Neural progenitor cell (in vitro differentiated cells): ENCODE data around the gene INSR. TPM values are rescaled to one million over a fixed set of nuclear protein-coding genes. Genes with fewer than 3 reads are reported as not detected.

Source experiments
- DNase-seq: peaks from one replicate; pipeline ENCODE4 v3.0.0-alpha.2; 2016; ENCODE audit warnings: low spot score
- H2AFZ ChIP-seq: fragments of 200-600 bp; sonication (generic); replicated peaks from 2 replicates; pipeline ENCODE4 v1.6.1; 2016; ENCODE audit warnings: antibody characterized with exemption
- H3F3A ChIP-seq: fragments of 200-600 bp; sonication (generic); 2 replicates; pipeline ENCODE4 v1.6.1; 2016; ENCODE audit warnings: antibody characterized with exemption, low read depth
- H3K27ac ChIP-seq: fragments of 200-600 bp; sonication (generic); 2 replicates; pipeline ENCODE4 v1.5.1; 2016; ENCODE audit warnings: mild to moderate bottlenecking
- H3K27me3 ChIP-seq: fragments of 200-600 bp; sonication (generic); 2 replicates; pipeline ENCODE4 v1.6.1; 2016; ENCODE audit warnings: mild to moderate bottlenecking, moderate library complexity
- H3K36me3 ChIP-seq: fragments of 200-600 bp; sonication (generic); 2 replicates; pipeline ENCODE4 v1.5.1; 2016
- H3K4me1 ChIP-seq: fragments of 200-600 bp; sonication (generic); 2 replicates; pipeline ENCODE4 v1.6.1; 2016; ENCODE audit warnings: mixed run types
- H3K4me2 ChIP-seq: fragments of 200-600 bp; sonication (generic); 2 replicates; pipeline ENCODE4 v1.6.1; 2016
- H3K4me3 ChIP-seq: fragments of 200-600 bp; sonication (generic); 2 replicates; pipeline ENCODE4 v1.5.1; 2016
- H3K79me2 ChIP-seq: fragments of 200-600 bp; sonication (generic); 2 replicates; pipeline ENCODE4 v1.6.1; 2016; ENCODE audit warnings: low read depth
- H3K9ac ChIP-seq: fragments of 200-600 bp; sonication (generic); 2 replicates; pipeline ENCODE4 v1.6.1; 2016
- H3K9me3 ChIP-seq: fragments of 200-600 bp; sonication (generic); 2 replicates; pipeline ENCODE4 v1.5.1; 2016; ENCODE audit warnings: low read depth
- H4K20me1 ChIP-seq: fragments of 200-600 bp; sonication (generic); 2 replicates; pipeline ENCODE4 v1.6.1; 2016; ENCODE audit warnings: low read depth
- H3K27ac Mint-ChIP-seq: 3 replicates; pipeline ENCODE4 v1.8.0; 2021; ENCODE audit warnings: mixed read lengths
- H3K27me3 Mint-ChIP-seq: 2 replicates; pipeline ENCODE4 v1.8.0; 2022; ENCODE audit warnings: low read depth, mild to moderate bottlenecking, inconsistent platforms, moderate library complexity, mixed read lengths; ENCODE audit not compliant: insufficient read depth
- H3K36me3 Mint-ChIP-seq: 3 replicates; pipeline ENCODE4 v1.8.0; 2021; ENCODE audit warnings: mixed read lengths
- H3K4me1 Mint-ChIP-seq: 3 replicates; pipeline ENCODE4 v1.8.0; 2021; ENCODE audit warnings: mixed read lengths
- H3K4me3 Mint-ChIP-seq: 3 replicates; pipeline ENCODE4 v1.8.0; 2021; ENCODE audit warnings: mild to moderate bottlenecking, moderate library complexity, mixed read lengths
- H3K9me3 Mint-ChIP-seq: 3 replicates; pipeline ENCODE4 v1.8.0; 2020; ENCODE audit warnings: mixed read lengths
- CTCF ChIP-seq: fragments of 200-600 bp; sonication (generic); IDR thresholded peaks from 2 replicates; pipeline ENCODE4 v1.5.1; 2017; ENCODE audit warnings: antibody characterized with exemption, mild to moderate bottlenecking
- EZH2 ChIP-seq: fragments of 200-600 bp; sonication (generic); IDR thresholded peaks from 2 replicates; pipeline ENCODE4 v1.6.1; 2017; ENCODE audit warnings: antibody characterized with exemption, mild to moderate bottlenecking, moderate library complexity
- EZH2phosphoT487 ChIP-seq: fragments of 200-600 bp; sonication (generic); IDR thresholded peaks from 2 replicates; pipeline ENCODE4 v1.6.1; 2017; ENCODE audit warnings: antibody characterized with exemption
- total RNA-seq: library from RNA; depleted of rRNA; stranded (reverse); fragments of >200 nt; gene quantifications from 2 replicates; pipeline ENCODE4 v1.2.3, GENCODE V29; 2015; ENCODE audit warnings: low replicate concordance

Gene INSR
- total RNA-seq, 1 donor from 2014 or later: 20.8 TPM

- Mint-ChIP-seq H3K4me1 (no peaks in the 10 kb centered on the region), H3K36me3 (no peaks in the 10 kb centered on the region), H3K27me3 (no peaks in the 10 kb centered on the region), H3K4me3 (no peak overlapping the region), H3K9me3 (peaks cover 2% of the 10 kb centered on the region), H3K27ac (no peak overlapping the region)
- Histone ChIP-seq H4K20me1 (no peaks in the 10 kb centered on the region), H3K36me3 (no peaks in the 10 kb centered on the region), H3K4me1 (no peaks in the 10 kb centered on the region), H3K9me3 (no peaks in the 10 kb centered on the region), H3K4me2 (no peak overlapping the region), H3F3A (no peaks in the 10 kb centered on the region), H3K9ac (no peak overlapping the region), H3K27ac (no peak overlapping the region), H2AFZ (no peak overlapping the region), H3K4me3 (no peak overlapping the region), H3K27me3 (no peaks in the 10 kb centered on the region), H3K79me2 (no peaks in the 10 kb centered on the region)
- DNase-seq: no peak
- TF ChIP-seq CTCF (no peak), EZH2 (no peak), EZH2phosphoT487 (no peak)
Observed at GRCh38 chr19:7331446-7331845, 37.2 kb upstream of the INSR start.

- Histone ChIP-seq H3K4me1 (no peaks in the 10 kb centered on the region), H3K9me3 (no peaks in the 10 kb centered on the region)
Observed at GRCh38 chr19:7328647-7329046, 34.4 kb upstream of the INSR start.

GRCh38 chr19:7327802-7328201, 33.6 kb upstream of the INSR start:
- no peak overlapping the region for H3K27ac ChIP-seq
- no peak overlapping the region for H2AFZ ChIP-seq
- no peaks in the 10 kb centered on the region for H3F3A ChIP-seq
- Mint-ChIP-seq H3K27ac (no peak overlapping the region), H3K9me3 (peaks cover 5% of the 10 kb centered on the region), H3K36me3 (no peaks in the 10 kb centered on the region), H3K4me1 (no peaks in the 10 kb centered on the region), H3K27me3 (no peaks in the 10 kb centered on the region), H3K4me3 (no peak overlapping the region)
- H3K79me2 ChIP-seq: no peaks in the 10 kb centered on the region
- H3K36me3 ChIP-seq: no peaks in the 10 kb centered on the region
- no peaks in the 10 kb centered on the region for H3K9me3 ChIP-seq
- no peaks in the 10 kb centered on the region for H3K27me3 ChIP-seq
- H4K20me1 ChIP-seq: no peaks in the 10 kb centered on the region
- no peak overlapping the region for H3K4me3 ChIP-seq
- TF ChIP-seq EZH2 (no peak), CTCF (no peak), EZH2phosphoT487 (no peak)
- H3K9ac ChIP-seq: no peak overlapping the region
- no peak for DNase-seq
- H3K4me1 ChIP-seq: no peaks in the 10 kb centered on the region
- H3K4me2 ChIP-seq: no peak overlapping the region

More at GRCh38 chr19:7328647-7329046, 34.4 kb upstream of the INSR start:
- Histone ChIP-seq H2AFZ (no peak overlapping the region), H4K20me1 (no peaks in the 10 kb centered on the region), H3K27ac (no peak overlapping the region), H3F3A (no peaks in the 10 kb centered on the region), H3K9ac (no peak overlapping the region), H3K36me3 (no peaks in the 10 kb centered on the region), H3K4me3 (no peak overlapping the region), H3K27me3 (no peaks in the 10 kb centered on the region), H3K79me2 (no peaks in the 10 kb centered on the region), H3K4me2 (no peak overlapping the region)
- DNase-seq: no peak
- Mint-ChIP-seq H3K27me3 (no peaks in the 10 kb centered on the region), H3K36me3 (no peaks in the 10 kb centered on the region), H3K27ac (no peak overlapping the region), H3K4me1 (no peaks in the 10 kb centered on the region), H3K9me3 (peaks cover 5% of the 10 kb centered on the region), H3K4me3 (no peak overlapping the region)
- no peak for TF ChIP-seq CTCF
- no peak for TF ChIP-seq EZH2phosphoT487
- TF ChIP-seq EZH2: no peak
